Left forelimb (tissue), 1 donor: ENCODE data around the gene PTGES2.
"Not testable (repeated sequence)": the region's sequence is repeated elsewhere in the genome, so short reads cannot be mapped to it uniquely, and the experiment has no call there.

Source experiments
- DNase-seq: peaks from one replicate; pipeline ENCODE4 v3.0.0-alpha.2; 2018; ENCODE audit warnings: low spot score

Gene PTGES2

DNA sequence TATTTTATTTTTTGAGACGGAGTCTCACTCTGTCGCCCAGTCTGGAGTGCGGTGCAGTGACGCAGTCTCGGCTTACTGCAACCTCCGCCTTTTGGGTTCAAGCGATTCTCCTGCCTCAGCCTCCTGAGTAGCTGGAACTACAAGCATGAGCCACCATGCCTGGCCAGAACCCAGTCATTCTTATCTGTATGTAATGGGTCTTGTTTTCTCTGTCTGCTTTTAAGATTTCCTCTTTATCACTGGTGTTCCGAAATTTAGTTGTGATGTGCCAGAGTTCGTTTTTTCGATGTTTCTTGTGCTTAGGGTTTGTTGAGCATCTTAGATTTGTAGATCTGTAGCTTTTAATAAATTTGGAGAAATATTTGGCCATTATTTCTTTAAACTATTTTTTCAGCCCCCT lies 40.3 kb downstream of the PTGES2 start:
- no peak for DNase-seq

GRCh38 chr9:128085943-128086342 lies 41.6 kb downstream of the PTGES2 start:
- no peak for DNase-seq

- no peak for DNase-seq
Measured at GRCh38 chr9:128084746-128085145, 42.8 kb downstream of the PTGES2 start.

DNA sequence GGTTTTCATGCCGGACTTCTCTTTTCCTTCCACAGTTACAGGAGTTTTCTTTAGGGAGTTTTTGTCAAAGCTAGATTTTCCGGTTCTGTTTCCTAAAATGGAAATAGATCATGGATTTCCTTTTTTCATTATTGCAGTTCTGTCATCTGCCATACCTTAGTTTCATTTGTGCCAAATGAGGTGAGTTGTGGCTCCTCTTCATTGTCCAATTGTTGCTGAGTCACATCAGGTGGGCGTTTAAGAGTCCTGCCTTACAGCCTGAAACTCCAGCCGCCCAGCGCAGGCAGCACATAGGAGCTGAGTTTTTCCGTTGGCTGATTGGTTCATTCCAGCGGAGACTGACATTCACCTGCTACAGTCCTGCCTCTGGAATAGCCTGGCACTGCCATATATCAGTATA lies 45.4 kb downstream of the PTGES2 start:
- DNase-seq, result no peak

DNA sequence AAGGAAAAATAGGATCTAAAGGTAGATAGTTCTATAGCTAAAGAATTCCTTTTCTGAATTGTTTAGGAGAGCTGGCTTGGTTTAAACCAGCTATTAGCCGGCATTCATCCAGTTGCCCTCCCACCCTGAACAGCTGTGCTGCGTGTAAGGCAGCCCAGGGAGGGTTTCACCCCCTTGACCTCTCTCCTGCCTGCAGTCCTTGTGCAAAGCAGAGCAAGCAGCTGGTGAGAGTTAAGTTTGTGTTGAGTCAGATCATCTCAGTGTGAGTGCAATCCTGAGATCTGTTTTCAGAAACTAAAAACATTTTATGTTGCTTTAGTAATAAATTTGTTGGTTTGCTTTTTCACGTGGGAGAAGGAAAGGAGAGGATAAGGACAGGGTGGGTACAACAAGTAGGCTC lies 46.5 kb downstream of the PTGES2 start:
- no peak for DNase-seq

GRCh38 chr9:128080206-128080605 lies 47.3 kb downstream of the PTGES2 start:
- no peak for DNase-seq

DNA sequence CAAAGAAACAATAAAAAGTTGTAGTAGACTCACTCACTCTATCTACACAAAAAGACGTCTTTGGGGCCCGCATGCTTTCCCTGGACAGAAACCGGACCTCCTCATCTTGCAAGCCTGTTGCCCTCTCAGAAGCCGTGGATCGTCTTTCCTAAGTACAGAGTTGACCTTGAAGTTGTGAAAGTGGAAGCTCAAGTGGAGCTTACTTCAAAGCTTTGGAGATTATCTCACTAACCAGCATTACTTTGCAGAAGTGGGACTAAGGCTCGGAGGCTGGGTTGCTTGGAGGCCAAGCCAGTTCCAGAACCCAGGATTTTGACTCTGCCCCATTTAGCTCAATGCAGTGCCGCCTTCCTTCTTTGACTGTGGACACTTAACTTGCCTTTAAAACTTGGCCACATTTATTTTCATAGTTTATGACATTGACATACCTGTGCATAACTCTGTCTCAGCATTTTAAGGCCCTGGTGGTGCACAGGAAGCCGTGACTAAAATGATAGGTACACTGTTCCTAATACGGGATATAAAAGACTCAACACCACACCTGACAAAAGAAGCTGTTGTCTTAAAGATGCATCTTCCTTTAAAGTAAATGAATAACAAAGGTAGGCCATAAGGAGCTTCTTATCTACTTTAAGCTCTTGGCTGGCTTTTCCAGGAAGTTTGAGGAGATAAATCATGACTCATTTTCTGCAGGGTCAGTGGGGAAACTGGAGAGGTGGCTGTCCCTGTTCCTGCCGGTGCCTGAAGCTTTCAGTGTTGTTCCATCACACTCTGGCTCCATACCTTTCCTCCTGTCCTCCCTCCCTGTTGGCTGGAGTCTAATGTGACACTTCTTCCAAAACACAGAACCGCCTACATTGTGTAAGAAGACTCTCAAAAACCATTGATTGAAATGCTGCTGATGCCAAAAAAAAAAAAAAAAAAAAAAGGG lies 48.8 kb downstream of the PTGES2 start:
- no peak for DNase-seq

- DNase-seq, result no peak
Measured at GRCh38 chr9:128077847-128078503, 49.6 kb downstream of the PTGES2 start.

GRCh38 chr9:128073253-128073886 lies 54.2 kb downstream of the PTGES2 start:
- DNase-seq, result no peak

- no peak for DNase-seq
Measured at GRCh38 chr9:128072144-128073021, 55.1 kb downstream of the PTGES2 start.

- not testable (repeated sequence) for DNase-seq
Measured at GRCh38 chr9:128071475-128071874, 56.1 kb downstream of the PTGES2 start.

- no peak for DNase-seq
Measured at GRCh38 chr9:128070874-128071273, 56.7 kb downstream of the PTGES2 start.
